Endothelial cell (in vitro differentiated cells): ENCODE data around the gene EHBP1. TPM values are rescaled to one million over a fixed set of nuclear protein-coding genes. Genes with fewer than 3 reads are reported as not detected.

Source experiments
- DNase-seq: peaks from one replicate; pipeline ENCODE4 v3.0.0; 2021; ENCODE audit warnings: low spot score
- H3K27ac Mint-ChIP-seq: one replicate; pipeline ENCODE4 v1.8.0; 2021; ENCODE audit warnings: mixed read lengths, inconsistent platforms; ENCODE audit not compliant: unreplicated experiment
- H3K27me3 Mint-ChIP-seq: one replicate; pipeline ENCODE4 v1.8.0; 2021; ENCODE audit warnings: mild to moderate bottlenecking, moderate library complexity, mixed read lengths, inconsistent platforms; ENCODE audit not compliant: unreplicated experiment
- H3K36me3 Mint-ChIP-seq: one replicate; pipeline ENCODE4 v1.8.0; 2021; ENCODE audit warnings: mild to moderate bottlenecking, low read depth, mixed read lengths, inconsistent platforms; ENCODE audit not compliant: unreplicated experiment
- H3K4me1 Mint-ChIP-seq: one replicate; pipeline ENCODE4 v1.8.0; 2021; ENCODE audit warnings: mild to moderate bottlenecking, mixed read lengths, inconsistent platforms; ENCODE audit not compliant: unreplicated experiment
- H3K4me3 Mint-ChIP-seq: one replicate; pipeline ENCODE4 v1.8.0; 2021; ENCODE audit warnings: mild to moderate bottlenecking, mixed read lengths, inconsistent platforms; ENCODE audit not compliant: unreplicated experiment
- H3K9me3 Mint-ChIP-seq: one replicate; pipeline ENCODE4 v1.8.0; 2021; ENCODE audit warnings: mixed read lengths, inconsistent platforms; ENCODE audit not compliant: unreplicated experiment
- CTCF ChIP-seq: fragments of 200-600 bp; sonication (generic); IDR thresholded peaks from one replicate; pipeline ENCODE4 v1.5.0; 2021; ENCODE audit warnings: antibody characterized with exemption; ENCODE audit not compliant: unreplicated experiment
- total RNA-seq: library from RNA; stranded (reverse); fragmentation: NEBNext Ultra II Directional; extraction: Animal tissue kit (Norgen Biotek cat#: 25700); gene quantifications from one replicate; pipeline ENCODE4 v1.2.1, GENCODE V29; 2021; ENCODE audit not compliant: unreplicated experiment

The EHBP1 gene
- total RNA-seq, 1 donor from 2014 or later, result 54.4 TPM

GRCh38 chr2:63064197-63064596 lies 358.7 kb downstream of the EHBP1 start:
- Mint-ChIP-seq H3K27ac (no peak overlapping the region), H3K36me3 (peaks cover 5% of the 10 kb centered on the region), H3K4me3 (no peak overlapping the region), H3K9me3 (no peaks in the 10 kb centered on the region), H3K27me3 (peaks cover 10% of the 10 kb centered on the region), H3K4me1 (peaks cover 4% of the 10 kb centered on the region)
- TF ChIP-seq CTCF, result no peak
- no peak for DNase-seq

- DNase-seq, result no peak
- Mint-ChIP-seq H3K4me3 (no peak overlapping the region), H3K27me3 (peaks cover 9% of the 10 kb centered on the region), H3K9me3 (no peaks in the 10 kb centered on the region), H3K36me3 (peaks cover 5% of the 10 kb centered on the region), H3K4me1 (peaks cover 4% of the 10 kb centered on the region), H3K27ac (no peak overlapping the region)
- TF ChIP-seq CTCF, result no peak
These were observed 359.1 kb downstream of the EHBP1 start for GRCh38 chr2:63064661-63065060.

- Mint-ChIP-seq H3K9me3 (no peaks in the 10 kb centered on the region), H3K27ac (no peak overlapping the region), H3K4me1 (no peaks in the 10 kb centered on the region), H3K36me3 (no peaks in the 10 kb centered on the region), H3K4me3 (no peak overlapping the region), H3K27me3 (peaks cover 1% of the 10 kb centered on the region)
- TF ChIP-seq CTCF, result no peak
- DNase-seq, result no peak
These were observed 360.8 kb downstream of the EHBP1 start for GRCh38 chr2:63066265-63066664.

GRCh38 chr2:63066838-63067237 lies 361.3 kb downstream of the EHBP1 start:
- no peaks in the 10 kb centered on the region for H3K4me1 Mint-ChIP-seq
- TF ChIP-seq CTCF, result no peak
- H3K27ac Mint-ChIP-seq, result no peak overlapping the region
- DNase-seq, result no peak
- H3K27me3 Mint-ChIP-seq, result peaks cover 1% of the 10 kb centered on the region
- H3K9me3 Mint-ChIP-seq, result no peaks in the 10 kb centered on the region
- H3K36me3 Mint-ChIP-seq, result no peaks in the 10 kb centered on the region
- no peak overlapping the region for H3K4me3 Mint-ChIP-seq

- no peak for TF ChIP-seq CTCF
- Mint-ChIP-seq H3K4me3 (no peak overlapping the region), H3K36me3 (no peaks in the 10 kb centered on the region), H3K9me3 (no peaks in the 10 kb centered on the region), H3K27me3 (no peaks in the 10 kb centered on the region), H3K27ac (no peak overlapping the region), H3K4me1 (no peaks in the 10 kb centered on the region)
- DNase-seq, result no peak
These were observed 366.2 kb downstream of the EHBP1 start for GRCh38 chr2:63071664-63072063.
